GM21576 (cell line): Measurements from ENCODE around the gene BMP6.

Experiments
- ATAC-seq: cut with Tn5 transposase; IDR thresholded peaks from one replicate; pipeline ENCODE4 v1.9.1; 2021; ENCODE audit warnings: mild to moderate bottlenecking, moderate library complexity; ENCODE audit not compliant: unreplicated experiment

BMP6 gene

DNA sequence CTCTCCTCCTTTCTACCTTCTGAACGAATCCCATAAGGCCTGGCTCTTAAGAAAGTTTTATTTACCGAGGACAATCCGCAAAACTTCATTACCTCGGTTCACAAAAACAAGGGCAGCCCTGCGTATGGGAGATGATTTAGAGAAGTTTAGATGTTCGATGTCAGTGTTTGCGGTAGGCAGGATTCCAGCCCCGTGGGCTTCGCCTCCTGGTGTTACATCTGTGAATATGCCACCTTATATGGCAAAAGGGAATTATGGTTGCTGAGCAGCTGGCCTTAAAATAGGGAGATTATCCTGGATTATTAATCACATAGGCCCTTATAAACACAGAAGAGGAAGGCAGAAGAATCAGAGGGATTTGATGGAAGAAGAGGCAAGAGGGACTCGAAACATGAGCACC, 21.1 kb downstream of the BMP6 start:
- no peak for ATAC-seq

GRCh38 chr6:7747433-7747832, 21.5 kb downstream of the BMP6 start:
- no peak for ATAC-seq

GRCh38 chr6:7747901-7748504, 22.1 kb downstream of the BMP6 start:
- no peak for ATAC-seq

GRCh38 chr6:7749478-7749877, 23.6 kb downstream of the BMP6 start:
- no peak for ATAC-seq

- ATAC-seq, result no peak
Measured at GRCh38 chr6:7750197-7750596, 24.3 kb downstream of the BMP6 start.

DNA sequence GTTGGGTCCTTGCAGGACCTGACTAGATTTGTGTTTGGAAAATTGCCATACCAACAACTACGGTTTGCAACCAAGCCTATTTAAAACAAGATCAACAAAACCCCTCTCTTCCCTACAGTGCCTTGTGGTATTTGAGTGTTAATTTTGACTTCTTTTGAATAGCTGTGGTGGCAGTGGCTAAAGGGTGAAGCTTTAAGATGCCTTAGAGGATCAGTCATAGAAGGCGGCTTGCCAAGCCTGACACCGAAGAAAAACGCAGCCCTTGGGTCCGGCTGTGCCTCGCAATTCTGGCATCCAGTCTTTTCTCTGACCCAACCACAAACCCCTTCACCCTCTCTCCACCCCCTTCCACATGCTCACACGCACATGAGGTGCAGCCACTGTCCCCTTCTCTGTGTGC, 32.6 kb downstream of the BMP6 start:
- ATAC-seq, result no peak

DNA sequence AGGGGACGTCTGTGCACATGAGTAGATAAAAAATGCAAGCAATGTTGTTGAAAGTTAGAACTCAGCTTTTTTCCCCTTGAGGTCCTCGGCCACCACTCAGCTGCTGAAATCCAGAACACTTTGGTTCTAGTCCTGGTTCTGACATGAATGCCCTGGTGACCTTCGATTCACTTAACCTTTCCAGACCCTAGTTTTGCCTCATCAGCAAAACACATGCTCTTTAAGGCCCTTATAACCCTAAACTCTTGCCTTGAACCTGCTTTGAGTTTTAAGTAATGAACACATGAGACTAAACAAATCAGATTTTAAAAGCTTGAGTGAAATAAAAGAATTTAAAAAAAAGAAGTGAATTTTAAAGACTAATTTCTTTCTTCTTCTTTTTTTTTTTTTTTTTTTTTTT, 33.4 kb downstream of the BMP6 start:
- ATAC-seq, result no peak

GRCh38 chr6:7761051-7761450, 35.2 kb downstream of the BMP6 start:
- no peak for ATAC-seq

DNA sequence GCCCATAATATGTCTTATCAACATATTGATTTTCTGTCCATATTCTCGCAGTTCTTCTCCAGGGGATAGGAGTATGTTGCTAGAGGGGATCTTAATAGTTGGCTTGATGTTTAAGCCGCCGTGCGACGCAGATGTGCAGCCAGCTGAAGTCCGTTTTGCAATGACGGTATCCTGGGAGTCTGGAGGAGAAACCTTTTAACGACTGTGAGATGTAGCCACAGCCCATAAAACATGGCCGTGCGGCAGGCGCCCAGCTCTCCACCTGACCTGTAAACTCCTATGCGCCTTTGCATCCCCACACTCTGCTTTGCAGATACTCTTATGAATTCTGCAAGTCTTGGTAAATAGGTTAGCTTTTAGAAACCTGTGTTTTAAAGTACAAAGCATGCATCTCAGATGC, 36.9 kb downstream of the BMP6 start:
- ATAC-seq, result no peak

DNA sequence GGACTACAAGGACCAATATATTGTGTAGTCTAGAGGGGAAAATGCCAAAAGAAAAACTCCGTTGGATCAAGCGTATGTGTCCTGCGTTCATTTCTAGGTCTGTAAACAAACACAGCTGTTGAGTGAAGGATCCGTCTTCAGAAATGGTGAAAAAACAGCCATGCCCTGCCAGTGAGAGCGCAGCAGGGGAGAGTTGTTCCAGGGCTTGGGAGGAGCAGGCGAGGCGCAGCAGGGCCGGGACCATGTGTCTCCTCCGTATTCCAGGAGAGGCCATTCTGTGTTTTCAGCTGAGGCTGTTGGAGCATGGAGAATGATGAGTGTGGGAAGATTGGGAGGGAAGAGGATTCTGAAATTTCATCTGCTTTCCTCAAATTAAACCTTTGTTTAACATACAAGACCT, 38.0 kb downstream of the BMP6 start:
- ATAC-seq, result no peak

- ATAC-seq, result no peak
Measured at GRCh38 chr6:7765575-7766325, 39.9 kb downstream of the BMP6 start.

GRCh38 chr6:7769702-7770101, 43.8 kb downstream of the BMP6 start:
- ATAC-seq, result no peak

DNA sequence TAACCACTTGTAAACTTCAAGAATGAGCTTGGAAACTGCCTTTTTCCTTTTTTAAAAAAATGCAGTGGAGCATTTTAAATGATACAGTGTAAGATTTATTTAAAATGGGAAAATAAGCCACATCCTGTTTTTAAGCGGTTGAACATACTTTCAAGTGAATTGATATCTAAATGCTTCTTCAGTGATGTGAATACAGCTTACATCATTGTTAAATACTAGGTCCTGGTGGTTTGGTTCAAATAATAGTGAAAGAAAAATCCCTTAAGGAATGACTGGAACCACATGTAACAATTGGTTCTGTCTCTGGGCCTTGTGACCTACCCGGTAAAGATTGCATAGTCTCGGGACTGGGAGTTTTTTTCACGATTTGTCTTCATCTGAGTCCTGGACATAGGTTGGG, 44.2 kb downstream of the BMP6 start:
- no peak for ATAC-seq

- no peak for ATAC-seq
Measured at GRCh38 chr6:7770601-7771000, 44.7 kb downstream of the BMP6 start.

GRCh38 chr6:7773322-7773721, 47.4 kb downstream of the BMP6 start:
- no peak for ATAC-seq

DNA sequence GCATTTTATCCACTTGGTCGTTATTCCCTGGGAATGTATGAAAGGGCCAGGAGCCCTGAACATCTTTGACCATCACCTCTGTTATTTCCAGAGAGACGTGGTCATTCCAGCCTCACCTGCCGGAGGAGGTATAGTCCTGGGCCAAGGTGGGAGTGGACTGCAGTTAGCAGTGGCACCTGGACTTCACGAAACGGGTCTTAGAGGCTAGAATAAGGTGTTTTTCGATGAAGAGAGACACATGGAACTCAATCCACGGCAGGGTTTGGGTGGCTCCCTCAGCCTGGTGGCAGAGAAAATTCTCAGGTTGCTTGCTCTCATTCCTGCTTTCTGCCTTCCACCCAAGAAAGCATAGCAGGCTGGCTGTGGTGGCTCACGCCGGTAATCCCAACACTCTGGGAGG, 48.0 kb downstream of the BMP6 start:
- ATAC-seq, result no peak

- ATAC-seq, result no peak
Measured at GRCh38 chr6:7776509-7776908, 50.6 kb downstream of the BMP6 start.

GRCh38 chr6:7777074-7777473, 51.2 kb downstream of the BMP6 start:
- no peak for ATAC-seq

- no peak for ATAC-seq
Measured at GRCh38 chr6:7781240-7781639, 55.3 kb downstream of the BMP6 start.

DNA sequence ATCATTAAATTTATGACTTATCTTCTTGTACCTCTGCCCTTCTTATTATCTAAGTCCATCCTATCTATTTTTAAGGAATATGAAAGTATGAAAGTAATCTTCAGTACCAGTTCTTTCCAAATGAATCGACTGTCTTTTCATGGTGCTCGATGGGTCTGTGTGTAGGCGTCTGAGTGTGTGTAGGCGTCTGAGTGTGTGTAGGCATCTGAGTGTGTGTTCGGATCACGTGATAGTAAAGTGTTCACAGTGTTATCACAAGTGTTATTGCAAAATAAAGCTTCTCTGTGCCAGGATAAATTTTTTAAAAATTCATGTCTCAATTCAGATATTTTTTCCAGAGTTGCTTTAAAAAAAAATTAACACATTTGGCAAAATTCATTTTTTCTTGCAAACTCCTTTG, 58.3 kb downstream of the BMP6 start:
- ATAC-seq, result no peak

- no peak for ATAC-seq
Measured at GRCh38 chr6:7784706-7785105, 58.8 kb downstream of the BMP6 start.

DNA sequence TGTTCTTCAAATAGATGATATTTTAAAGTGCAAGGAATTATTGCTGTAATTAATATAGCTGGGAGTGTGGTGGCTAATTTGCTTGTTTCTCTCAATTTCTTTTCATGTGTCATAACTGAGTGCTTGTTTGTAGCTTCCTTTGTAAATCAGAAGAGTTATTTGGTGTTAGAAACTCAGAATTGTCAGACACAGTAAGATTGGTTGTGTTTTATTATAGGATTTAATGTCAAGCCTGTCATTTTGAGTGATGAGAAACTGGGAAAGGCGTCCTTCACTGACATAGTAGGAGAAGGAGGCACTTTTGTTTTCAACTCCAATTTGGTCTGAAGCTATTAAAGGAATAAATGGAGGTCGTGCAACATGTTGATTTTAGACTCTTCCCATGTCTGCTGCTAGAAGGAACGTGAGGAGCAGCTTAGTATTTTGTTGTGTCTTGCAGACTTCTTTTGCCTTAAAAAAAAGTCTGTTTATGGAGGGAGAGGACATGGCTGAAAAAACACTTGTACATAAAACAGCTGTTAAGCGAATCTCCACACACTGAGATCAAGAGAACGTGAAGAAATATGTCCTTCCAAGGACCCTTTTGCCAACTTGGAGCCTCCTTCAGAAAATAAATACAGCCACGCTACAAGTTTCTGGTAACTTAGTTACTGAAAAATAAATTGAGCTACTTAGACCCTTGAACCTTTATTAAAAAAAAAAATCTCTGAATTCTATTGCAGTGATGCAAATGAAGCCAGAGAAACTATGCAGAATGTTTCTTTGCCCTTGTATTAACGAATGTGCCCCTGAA, 59.5 kb downstream of the BMP6 start:
- ATAC-seq, result no peak
